GM18508 (cell line): ENCODE measurements around the gene ESYT3.

Experiments
- ATAC-seq: cut with Tn5 transposase; IDR thresholded peaks from one replicate; pipeline ENCODE4 v1.9.1; 2021; ENCODE audit warnings: moderate number of reproducible peaks; ENCODE audit not compliant: insufficient read depth, unreplicated experiment

ESYT3 gene

DNA sequence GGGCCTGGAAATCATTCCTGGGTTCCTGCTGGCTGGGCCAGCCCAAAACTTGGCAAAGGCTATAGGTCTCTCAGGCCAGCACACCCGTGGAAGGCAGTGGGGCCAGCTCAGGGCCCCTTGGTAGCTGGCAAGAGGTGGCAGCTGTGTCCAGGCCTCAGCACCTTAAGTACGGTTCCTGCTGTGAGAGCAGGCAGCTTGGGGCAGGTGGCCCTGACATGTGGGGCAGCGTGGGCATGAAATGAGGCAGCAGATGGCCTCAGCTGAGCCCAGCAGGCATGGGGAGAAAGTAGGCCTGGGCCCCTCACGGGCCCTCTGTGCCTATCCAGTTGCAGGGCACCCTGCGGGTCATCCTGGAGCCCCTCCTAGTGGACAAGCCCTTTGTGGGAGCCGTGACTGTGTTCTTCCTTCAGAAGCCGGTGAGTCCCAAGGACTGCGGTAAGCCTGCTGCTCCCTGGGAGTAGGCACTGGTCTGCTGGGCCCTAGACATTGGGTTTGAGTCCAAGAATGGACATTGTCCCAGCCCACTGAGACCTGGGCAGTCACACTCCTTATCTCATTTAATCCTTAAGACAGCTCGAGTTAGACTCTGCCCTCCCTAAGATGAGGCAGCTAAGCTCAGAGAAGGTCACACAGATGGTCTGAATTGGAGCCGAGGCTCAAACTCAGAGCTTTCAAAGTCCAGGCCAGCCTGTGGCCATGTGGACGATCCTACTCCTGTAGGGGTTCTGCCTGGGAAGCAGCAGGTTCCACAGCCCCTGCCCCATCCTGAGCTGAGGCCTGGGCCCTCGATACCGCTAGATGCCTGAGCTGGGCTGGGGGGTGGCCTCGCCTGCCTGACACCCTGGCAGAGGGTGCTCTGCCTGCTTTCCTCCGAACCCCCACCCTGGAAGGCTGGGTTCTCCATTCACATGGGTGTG, 25.5 kb downstream of the ESYT3 start:
- no peak for ATAC-seq

DNA sequence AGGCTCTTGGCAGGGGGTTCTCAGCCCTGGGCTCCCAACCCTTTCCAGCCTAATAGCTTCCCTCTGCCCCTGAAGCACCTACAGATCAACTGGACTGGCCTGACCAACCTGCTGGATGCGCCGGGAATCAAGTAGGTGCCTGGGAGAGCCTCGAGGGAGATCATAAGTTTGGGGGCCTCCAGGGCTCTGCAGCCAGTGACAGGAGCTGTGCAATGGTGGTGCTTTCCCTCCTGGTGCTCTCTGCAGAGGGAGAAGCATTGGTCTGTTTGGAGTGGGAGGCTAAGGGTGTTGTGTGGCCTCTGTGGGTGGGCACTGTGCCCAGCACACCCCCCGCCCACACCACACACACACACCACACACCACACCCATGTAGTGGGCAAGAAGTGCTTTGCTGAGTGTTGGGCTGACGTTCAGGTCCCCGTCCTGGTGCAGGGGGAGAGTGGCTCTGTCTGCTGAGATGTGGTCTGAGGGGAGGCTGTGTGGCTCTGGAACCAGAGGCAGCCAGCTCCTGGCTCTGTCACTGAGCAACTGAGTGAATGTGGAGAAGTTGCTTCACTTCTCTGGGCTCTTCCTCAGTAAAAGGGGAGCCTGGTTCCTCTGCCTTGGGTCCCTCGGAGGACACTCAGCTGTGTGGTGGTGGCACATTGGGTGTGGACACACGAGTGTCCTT, 26.3 kb downstream of the ESYT3 start:
- ATAC-seq, result no peak

DNA sequence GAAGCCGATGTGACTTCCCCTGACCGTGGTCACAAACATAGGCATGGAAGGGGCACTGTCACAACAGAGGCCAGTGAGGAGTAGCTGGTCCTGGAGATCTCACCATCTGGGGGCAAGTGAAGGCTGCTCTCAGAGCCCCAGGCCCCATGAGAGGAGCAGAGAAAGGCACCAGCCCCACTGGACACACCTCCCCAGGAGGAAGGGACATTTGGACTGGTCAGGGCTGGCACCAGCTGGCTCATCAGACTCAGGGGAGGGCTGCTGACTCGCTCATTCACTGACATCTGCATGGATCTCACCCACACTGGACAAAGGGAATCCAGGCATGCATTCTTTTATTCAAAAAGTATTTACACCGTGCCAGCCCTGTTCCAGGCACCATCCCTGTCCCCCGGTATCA, 26.8 kb downstream of the ESYT3 start:
- ATAC-seq, result no peak

DNA sequence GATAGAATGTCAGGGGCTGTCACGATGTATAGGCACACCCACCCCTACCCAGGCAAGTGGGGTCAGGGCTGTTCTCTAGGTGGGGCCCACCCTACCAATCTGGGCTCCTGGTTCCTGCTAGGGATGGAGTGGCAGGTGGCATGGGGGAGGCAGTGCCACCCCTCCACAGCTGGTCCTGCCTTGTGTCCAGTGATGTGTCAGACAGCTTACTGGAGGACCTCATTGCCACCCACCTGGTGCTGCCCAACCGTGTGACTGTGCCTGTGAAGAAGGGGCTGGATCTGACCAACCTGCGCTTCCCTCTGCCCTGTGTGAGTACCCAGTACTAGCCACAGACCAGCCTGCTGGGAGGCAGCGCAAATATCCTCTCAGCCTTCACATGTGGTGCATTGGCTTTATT, 27.5 kb downstream of the ESYT3 start:
- ATAC-seq, result no peak

GRCh38 chr3:138463724-138464490, 29.5 kb downstream of the ESYT3 start:
- no peak for ATAC-seq

- ATAC-seq, result no peak
These were observed 30.1 kb downstream of the ESYT3 start for GRCh38 chr3:138464491-138464860.

DNA sequence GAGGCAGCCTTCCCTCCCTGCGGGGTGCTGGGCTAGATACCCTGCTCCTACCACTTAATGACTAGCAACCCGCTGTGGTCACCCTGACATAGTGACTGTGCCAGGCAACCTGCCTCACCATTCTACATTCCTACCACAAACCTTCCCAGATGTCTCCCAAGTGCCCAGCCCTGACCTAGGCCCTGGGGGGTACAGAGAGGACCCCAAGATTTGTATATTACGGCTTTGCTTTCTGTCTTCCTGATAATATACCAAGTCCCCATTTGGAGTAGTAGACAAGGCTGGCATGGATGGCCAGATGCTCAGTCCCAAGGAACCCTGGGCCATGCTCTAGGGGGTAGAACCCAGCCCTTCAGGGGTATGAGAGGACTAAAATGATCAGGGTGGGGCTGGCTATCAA, 31.0 kb downstream of the ESYT3 start:
- ATAC-seq, result no peak

- ATAC-seq, result no peak
These were observed 31.5 kb downstream of the ESYT3 start for GRCh38 chr3:138465925-138466324.

- no peak for ATAC-seq
These were observed 33.5 kb downstream of the ESYT3 start for GRCh38 chr3:138467931-138468330.

- no peak for ATAC-seq
These were observed 34.0 kb downstream of the ESYT3 start for GRCh38 chr3:138468451-138468850.

DNA sequence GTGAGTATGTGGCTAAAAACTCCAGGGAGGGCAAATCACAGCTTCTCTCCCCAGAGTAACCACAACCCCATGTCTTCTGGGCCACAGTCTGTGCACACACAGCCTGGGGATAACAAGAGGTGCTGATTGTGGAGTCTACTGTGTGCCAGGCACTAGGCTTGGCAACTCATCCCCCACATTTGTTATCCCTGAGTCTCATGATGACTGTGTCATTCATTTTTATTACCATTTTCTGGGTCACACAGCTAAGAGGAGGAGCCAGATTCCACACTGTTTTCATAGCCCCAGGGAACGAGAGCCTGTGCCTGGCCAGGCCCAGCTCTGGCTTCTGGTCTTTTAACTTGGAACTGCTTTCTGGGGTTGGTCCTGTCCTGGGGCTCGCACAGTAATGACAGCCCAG, 34.5 kb downstream of the ESYT3 start:
- no peak for ATAC-seq

- no peak for ATAC-seq
These were observed 35.5 kb downstream of the ESYT3 start for GRCh38 chr3:138469874-138470273.

- ATAC-seq, result no peak
These were observed 36.3 kb downstream of the ESYT3 start for GRCh38 chr3:138470687-138471086.

DNA sequence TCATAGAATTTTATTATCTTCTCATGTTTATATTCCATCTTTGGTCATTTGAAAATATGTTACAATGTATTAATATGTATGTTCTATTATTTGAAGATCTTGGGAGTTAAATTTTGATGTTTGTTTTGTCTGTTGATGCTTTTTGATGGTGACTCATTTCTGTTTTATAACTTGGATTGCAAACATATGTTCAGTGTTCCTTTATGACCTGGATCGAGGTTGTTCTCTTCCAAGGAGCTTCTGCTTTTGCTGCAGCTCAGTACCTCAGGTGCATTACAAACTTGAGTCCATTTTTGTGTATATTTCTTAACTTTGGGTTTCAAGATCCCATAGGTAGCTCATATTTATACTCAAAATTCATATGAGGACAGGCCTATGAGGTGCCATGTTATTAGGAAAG, 37.1 kb downstream of the ESYT3 start:
- no peak for ATAC-seq

DNA sequence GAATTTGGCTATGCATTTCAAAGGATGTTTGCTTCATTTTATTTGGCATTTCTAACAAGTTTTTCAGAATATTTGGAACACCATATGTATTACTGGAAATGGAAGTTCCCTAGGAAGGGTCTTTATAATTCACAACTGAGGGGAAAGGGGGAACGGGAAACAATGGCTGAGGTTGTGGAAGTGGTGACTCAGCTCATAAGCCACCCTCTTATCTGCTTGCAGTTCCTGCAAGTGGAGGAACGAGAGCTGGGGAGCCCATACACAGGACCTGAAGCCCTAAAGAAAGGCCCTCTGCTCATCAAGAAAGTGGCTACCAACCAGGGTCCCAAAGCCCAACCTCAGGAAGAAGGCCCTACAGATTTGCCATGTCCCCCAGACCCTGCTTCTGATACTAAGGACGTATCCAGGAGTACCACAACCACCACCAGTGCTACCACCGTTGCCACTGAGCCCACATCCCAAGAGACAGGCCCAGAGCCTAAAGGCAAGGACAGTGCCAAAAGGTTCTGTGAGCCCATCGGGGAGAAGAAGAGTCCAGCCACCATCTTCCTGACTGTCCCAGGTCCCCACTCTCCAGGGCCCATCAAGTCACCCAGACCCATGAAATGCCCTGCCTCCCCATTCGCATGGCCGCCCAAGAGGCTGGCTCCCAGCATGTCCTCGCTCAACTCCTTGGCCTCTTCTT, 37.9 kb downstream of the ESYT3 start:
- ATAC-seq, result no peak

DNA sequence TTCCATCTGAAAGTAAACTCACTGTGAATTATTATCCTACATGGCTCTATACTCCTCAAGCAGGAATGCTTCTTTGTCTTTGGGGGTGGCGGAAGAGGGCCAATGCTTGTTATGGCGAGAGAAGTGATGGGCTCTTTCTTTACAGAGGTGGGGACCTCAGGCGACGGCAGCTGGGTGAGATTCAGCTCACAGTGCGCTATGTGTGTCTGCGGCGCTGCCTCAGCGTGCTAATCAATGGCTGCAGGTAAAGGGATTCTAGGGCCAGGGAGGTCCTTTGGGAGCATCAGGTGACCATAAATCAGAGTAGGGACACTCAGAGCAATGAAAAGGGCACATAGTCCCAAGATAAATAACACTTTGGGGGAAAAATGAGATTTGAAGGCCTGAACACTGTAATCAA, 39.0 kb downstream of the ESYT3 start:
- ATAC-seq, result no peak

DNA sequence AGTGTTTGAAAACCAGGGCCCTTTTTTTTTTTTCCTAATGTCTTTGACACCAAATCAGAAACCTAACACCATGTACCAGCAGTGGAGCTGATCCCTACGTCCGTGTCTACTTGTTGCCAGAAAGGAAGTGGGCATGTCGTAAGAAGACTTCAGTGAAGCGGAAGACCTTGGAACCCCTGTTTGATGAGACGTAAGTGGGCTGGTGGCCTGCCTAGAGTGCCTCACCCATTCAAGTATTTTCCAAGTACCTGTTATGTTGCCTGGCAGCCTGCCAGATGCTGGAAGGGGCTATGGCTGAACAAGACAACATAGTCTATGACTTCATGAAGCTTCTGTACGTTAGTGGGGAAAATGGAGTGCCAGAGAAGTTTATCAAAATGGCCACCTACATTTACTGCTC, 39.7 kb downstream of the ESYT3 start:
- ATAC-seq, result no peak

DNA sequence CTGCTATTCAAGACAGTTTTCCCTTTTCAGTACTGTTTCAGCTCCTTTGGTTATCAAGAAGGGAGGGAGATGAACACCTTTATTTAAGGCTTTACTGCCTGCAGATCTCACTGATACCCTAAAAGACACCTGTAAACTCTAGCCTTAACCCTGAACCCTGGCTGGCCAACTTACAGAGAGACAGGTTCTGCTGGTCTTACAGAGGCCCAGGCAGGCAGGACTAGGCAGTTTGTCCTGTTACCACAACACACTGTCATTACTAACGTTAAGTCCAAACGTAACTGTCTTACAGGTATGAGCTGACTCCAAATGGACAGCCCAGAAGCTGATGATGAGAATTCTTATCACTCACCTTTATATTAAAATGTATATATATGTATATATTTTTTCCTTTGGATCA, 42.1 kb downstream of the ESYT3 start:
- no peak for ATAC-seq

DNA sequence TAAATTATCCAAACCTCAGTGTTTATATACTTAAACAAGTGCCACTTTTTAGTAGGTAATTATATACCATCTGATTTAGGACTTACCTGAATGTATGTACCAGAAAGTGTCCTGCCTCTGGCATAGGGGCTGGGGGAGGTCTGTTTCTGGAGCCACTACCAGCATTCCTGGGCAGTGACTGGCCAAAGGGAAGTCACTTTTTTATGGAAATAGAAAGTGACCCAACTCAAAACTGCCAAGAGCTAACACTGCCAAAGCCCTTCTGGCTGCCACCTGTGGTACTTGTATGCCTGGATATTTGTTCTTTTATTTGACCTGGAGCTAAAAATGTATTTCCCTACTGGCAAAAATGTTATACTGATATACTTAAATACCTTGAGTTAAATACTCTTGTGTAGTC, 42.7 kb downstream of the ESYT3 start:
- ATAC-seq, result no peak

GRCh38 chr3:138477801-138478200, 43.4 kb downstream of the ESYT3 start:
- ATAC-seq, result no peak

DNA sequence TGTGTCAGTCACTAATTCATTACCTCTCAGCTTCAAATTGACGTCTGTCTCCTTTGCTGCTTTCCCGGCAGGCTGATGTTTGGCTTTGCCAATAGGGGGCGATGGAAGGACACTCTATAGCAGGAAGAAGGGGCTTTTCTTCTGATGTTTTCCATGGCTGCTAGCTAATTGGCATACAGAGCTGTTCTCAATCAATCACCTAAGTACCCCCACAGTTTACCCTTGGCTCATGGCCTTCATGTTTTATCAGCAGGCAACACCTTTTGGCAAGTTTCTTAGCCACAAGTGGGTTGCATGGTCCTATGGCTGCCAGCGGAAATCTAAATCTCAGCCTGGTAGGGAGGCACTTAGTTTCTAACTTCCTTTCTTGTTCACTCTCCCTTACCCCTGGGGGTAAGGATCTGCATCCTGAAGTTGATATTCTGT, 45.0 kb downstream of the ESYT3 start:
- no peak for ATAC-seq
